Hematopoietic multipotent progenitor cell treated with erythropoietin and hydrocortisone succinate and interleukin-3 and kit ligand, for 6 days (in vitro differentiated cells): Measurements from ENCODE around the gene TTC24.
A peak's percentile ranks its signal among the peaks of the same experiment; 100 is the strongest.
"Not testable (repeated sequence)": the region's sequence is repeated elsewhere in the genome, so short reads cannot be mapped to it uniquely, and the experiment has no call there.

ENCODE experiments used
- DNase-seq: peaks from one replicate; pipeline ENCODE4 v3.0.0-alpha.2; 2015

The TTC24 gene

DNA sequence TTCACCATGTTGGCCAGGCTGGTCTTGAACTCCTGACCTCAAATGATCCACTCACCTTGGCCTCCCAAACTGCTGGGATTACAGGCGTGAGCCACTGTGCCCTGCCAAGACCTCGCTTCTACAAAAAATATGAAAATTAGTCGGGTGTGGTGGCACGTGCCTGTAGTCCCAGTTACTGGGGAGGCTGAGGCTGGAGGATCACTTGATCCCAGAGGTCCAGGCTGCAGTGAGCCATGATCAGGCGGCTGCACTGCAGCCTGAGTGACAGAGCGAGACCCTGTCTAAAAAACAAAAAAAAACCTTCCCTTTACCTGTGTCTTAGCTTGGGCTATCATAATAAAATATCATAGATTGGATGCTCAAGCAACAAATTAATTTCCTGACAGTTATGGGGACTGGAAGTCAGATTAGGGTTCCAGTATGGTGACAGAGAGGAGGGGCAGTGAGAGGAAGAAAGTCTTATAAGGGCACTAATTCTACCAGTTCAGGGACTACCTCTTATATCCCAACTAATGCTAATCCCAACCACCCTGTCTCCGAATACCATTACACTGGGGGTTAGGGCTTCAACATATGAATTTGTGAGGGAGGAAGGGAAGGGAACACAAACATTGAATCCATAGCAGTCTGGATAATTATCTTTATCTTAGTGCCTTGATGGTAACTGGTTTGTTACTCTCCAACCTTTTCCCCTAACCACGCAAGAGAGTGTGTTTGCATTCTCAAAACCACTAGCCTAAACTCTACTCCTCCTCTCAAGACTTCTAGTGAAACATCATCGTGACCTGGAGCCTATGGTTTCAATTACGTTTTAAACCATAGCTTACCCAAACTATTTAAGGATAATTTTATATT is 11.0 kb downstream of the TTC24 start:
- DNase-seq: peak; percentile 14

DNA sequence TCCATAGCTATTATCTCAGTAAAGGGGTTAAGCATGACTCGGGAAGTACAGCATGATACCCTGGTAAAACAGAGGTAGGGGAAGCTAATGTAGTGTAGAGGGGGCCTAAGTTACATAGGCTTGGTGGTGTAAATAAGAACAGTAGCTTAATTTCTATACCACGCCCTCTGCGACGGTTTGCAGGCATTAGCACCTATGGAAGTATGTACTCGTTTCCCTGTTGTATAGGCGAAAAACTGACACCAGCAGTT is 11.6 kb downstream of the TTC24 start:
- no peak for DNase-seq

DNA sequence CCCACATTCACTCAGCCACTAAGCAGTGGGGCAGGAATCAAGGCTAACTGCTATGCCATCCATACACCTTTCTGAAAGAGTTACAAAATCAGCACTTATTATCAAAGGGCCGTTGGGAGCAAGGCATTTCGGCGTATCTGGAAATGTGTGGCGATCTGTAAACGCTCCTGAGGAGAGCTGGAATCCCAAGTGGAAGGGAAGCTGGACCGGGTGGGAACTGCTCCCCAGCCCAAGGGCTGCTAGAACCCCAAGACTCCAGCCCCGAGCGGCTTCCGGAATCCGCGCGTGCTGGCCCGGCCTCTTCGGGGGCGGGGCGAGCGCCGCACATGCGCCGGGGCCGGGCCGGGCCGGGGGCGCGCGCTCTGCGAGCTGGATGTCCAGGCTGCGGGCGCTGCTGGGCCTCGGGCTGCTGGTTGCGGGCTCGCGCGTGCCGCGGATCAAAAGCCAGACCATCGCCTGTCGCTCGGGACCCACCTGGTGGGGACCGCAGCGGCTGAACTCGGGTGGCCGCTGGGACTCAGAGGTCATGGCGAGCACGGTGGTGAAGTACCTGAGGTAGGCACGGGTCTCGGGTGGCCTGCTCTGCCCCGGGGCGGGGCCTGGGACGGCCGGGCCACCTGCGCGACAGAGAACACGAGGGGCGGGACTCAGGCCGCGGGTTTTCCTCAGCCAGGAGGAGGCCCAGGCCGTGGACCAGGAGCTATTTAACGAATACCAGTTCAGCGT is 12.1 kb downstream of the TTC24 start, which contains the start of gene NAXE:
Gene NAXE (plus strand): TSS at position 345 of the 726 bp plus-strand sequence. CDS start 29 bp downstream, at position 374.
- DNase-seq: peak; percentile 84

DNA sequence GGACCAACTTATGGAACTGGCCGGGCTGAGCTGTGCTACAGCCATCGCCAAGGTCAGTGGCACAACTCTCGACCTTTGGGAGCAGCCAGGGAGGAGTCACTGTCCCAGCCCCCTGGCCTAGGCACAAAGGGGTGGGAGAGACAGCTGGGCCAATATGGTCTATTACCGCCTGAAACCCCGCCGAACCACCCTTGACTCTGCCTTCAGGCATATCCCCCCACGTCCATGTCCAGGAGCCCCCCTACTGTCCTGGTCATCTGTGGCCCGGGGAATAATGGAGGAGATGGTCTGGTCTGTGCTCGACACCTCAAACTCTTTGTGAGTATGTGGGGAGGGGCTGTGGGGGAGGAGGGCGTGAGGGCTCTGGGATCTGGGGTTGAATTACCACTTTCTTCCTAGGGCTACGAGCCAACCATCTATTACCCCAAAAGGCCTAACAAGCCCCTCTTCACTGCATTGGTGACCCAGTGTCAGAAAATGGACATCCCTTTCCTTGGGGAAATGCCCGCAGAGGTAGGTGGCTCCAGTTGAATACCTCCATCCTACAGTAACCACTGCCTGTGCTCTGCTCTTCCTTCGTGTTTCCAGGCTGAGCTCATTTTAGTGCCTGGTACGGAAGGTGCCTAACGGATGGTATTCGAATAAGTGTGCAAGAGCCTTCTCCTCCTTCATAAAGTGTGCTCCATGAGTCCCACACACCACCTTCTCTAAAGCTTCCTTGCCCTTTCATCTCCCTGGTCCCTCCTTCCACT is 12.8 kb downstream of the TTC24 start:
- peak; percentile 21 for DNase-seq

DNA sequence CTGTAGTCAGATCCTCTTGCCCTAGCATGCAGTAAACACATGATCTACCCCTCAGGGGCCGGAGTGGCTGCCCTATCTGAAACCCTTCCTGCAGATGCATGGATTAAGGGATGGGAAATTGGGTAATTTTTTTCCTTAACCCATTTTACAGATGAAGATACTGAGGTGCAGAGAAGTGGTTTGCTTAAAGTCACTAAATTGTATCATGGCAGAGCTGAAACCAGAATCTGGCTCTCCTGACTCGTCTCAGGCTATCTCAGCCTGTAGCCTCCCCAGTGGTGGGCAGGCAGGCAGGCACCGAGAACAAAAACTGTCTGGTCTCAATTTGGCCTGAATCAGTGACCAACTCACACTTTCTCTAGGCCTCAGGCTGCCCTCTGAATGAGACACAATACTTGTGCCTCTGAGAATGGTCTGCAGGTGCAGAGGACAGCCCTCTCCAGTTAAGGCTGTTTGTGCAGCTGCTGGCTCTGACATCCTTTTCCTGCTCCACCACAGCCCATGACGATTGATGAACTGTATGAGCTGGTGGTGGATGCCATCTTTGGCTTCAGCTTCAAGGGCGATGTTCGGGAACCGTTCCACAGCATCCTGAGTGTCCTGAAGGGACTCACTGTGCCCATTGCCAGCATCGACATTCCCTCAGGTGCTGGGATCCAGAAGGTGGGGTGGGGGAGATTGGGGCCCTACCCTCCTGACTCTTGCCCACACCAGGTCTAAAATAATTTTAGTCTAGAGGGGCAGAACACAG is 13.6 kb downstream of the TTC24 start:
- no peak for DNase-seq

DNA sequence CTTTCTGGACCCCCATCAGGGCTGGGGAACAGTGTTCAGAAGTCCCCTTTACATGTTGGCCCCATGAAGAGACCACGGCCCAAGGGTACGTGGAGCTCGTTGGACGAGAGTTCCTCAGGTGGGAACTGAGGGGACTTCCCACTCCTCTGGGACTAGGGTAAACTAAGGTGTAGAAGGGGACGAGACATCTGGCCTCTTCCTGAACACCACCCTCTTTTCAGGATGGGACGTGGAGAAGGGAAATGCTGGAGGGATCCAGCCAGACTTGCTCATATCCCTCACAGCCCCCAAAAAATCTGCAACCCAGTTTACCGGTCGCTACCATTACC is 14.1 kb downstream of the TTC24 start:
- no peak for DNase-seq

DNA sequence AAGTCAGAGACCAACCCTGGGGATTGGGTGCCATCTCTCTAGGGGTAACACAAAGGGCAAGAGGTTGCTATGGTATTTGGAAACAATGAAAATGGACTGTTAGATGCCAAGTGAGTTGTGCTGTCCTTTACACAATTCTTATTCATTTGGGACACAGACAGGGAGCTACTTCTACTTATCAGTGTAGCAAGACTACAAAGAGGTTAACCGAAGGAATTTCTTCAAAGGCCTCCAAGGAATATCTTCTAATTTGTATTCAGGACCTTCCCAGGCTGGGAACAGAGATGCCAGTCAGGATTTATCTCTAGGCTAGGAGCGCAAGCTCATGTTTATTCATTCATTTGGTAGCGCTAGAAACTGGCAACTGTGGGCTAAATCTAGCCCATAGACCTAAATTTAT is 14.7 kb downstream of the TTC24 start:
- no peak for DNase-seq

DNA sequence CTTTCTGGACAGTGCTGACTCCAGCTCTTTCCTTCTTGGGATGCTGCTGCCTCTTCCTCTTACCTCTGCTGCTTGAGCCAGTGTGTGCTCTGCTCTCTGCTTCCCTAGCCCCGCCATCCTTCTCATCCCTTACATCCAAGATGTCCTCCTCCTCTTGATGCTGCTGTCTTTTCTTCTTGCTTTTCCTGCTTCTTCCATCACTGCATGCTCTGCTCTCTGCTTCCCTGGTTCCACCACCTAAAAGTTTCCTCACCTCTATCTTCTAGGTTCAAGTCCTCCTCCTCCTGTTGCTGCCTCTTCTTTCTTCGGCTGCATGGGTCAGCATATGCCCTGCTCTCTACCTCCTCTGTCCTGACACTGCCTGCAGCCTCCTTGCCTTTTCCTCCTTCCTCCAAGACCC is 15.5 kb downstream of the TTC24 start:
- DNase-seq: no peak

DNA sequence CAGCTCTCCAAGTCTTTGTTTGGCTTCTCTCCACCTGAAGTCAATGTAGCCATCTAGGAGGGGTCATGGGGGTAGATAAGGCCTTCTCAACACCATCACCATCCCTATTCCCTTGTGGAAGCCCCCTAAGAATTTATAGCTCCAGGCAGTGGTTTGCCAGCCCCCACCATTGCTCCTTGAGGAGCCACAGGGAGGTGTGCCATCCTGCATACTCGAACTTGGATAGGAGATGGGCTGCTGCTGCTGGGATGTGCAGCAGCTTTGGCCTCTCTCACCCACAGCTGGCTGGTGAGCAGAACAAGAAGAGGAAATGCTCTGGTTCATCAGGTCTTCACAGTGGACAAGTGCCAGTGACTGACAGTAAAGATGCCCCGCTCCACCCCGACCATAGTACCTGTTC is 16.9 kb downstream of the TTC24 start:
- DNase-seq: no peak

DNA sequence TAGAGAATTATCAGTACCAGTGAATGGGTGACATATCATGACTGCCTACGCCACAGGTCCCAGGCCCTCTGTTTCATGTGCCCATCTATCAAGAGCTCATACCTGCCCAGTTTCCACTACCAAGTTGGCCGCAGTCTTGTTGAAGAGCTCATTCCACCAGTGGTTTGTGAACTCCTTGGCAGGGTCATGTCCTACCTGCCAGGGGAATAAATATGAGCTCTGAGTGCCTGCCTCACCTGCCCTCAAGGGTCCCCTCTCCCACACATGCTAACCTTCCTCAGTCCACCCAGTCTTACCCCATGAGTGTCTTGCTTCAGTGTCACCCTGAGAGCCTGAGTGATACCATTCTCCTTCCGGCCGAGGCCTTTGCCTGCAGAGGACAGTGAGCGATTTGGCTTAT is 18.6 kb downstream of the TTC24 start:
- DNase-seq: no peak

DNA sequence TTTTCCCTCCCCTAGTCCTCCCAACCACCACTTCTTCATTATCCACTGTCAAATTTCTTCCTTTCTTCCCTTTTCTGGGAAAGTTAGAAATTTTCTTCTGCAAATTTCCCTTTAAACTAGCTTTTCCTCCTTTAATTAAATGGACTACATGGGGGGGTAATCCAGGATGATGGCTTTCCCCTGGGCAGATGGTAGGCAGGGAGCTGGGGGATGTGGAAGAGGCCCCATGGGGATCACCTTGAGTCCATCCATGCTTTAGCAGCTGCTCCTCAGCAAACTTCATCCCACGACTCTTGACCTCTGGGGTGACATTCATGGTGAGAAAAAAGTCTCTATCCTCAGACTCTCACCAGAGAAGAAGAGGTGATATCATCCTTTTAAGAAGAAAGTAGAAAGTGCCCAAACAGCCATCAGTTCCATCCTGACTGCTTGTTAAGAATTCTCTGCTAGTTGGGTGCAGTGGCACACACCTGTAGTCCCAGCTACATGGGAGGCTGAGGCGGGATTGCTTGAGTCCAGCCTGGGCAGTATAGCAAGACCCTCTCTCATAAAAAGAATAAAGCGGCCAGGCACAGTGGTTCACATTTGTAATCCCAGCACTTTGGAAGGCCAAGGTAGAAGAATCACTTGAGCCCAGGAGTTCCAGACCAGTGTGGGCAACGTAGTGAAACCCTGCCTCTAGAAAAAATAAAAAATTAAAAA is 19.4 kb downstream of the TTC24 start:
- no peak for DNase-seq

DNA sequence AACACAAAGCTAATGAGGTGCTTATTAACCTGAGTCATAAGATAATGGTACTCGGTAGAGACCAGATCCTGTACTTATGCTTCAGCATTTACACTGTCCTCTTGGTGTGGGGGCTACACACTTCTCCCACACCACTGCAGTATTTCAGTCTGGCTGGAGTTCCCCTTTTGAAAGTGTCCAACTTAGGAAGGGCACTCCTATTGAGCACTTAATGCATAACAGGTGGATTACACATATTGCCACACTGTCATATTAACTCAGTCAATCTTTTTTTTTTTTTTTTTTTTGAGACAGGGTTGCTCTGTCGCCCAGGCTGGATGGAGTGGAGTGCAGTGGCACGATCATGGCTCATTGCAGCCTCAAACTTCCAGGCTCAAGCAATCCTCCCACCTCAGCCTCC is 20.3 kb downstream of the TTC24 start:
- DNase-seq: peak; percentile 86

DNA sequence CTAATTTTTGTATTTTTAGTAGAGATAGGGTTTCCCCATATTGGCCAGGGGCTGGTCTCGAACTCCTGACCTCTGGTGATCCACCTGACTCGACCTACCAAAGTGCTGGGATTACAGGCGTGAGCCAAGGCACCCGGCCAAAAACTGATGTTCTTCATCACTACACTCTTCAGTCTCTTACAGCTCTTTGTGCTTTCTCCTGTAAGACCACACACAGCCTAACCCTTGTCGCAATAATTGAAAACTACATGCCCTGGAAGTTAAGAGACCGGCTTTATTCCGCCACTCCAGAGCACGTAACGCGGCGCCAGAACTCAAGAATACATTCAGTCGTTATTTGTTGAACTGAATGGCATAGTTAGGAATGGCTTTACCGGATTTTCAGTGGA is 21.2 kb downstream of the TTC24 start:
- DNase-seq: no peak

DNA sequence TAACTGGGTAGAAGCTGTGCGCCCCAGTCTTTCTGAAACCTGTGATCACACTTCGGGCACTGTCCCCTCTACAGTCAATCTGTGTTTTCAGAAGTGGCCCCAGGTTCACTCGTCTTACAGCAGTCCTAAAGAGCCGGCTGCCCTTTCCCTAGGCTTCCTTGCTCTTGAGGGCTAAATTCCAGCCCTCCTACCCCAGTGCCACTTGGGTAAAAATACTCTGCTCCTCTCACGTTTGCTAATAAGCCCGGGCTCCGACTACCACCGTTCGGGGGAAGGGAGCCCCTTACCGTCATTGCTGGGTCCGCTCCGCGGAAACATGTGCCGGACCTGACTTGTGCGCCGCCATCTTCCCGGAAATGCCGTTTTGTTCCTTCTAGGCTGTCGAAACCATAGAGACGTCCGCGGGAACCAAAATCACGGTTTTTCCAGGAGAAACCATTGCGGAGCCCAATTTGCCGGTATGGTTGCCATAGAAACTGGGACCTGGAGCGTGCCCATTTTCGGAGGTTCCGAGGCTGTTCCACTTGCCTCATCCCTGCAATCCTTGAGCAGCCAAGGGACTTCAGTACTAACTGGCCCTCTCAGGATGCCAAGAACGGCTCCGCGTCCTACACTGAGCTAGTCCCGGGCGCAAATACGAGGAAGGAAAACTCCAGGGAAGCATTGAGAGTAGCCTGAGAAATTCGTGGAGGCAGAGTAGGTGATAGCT is 21.8 kb downstream of the TTC24 start, which contains the start of gene GPATCH4:
Gene GPATCH4 (minus strand): TSS at position 358 of the 709 bp plus-strand sequence.
- DNase-seq: peak; percentile 91

DNA sequence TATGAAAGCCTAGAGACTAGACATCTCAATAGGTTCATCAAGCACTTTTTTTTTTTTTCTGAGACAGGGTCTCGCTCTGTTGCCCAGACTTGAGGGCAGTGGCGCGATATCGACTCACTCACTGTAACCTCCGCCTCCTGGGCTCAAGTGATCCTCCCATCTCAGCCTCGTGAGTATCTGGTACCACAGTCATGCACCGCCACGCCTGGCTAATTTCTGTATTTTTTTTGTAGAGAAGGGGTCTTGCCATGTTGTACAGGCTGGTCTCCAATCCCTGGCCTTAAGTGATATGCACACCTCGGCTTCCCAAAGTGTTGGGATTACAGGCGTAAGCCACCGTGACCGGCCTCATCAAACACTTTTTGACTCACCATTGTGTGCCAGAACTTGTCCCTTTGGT is 22.4 kb downstream of the TTC24 start:
- DNase-seq: no peak

DNA sequence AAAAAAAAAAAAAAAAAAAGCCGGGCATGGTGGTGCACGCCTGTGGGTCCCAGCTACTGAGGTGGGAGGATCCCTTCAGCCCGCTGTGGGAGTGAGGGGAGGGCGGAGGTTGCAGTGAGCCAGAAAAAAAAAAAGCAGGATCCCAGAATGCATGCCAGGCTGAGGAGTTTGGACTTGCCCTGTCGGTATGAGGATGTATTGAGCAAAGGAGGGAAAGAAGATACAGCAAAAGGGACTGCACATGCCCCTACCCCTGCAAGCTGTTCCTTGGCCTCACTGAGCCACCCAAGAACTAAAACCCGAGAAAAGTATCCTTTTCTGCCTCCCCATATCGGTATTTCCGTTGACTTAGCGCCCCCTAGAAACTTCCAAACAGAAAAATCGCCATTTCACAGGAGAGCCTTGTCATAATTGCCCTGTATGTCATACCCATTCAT is 23.1 kb downstream of the TTC24 start:
- peak; percentile 73 for DNase-seq

DNA sequence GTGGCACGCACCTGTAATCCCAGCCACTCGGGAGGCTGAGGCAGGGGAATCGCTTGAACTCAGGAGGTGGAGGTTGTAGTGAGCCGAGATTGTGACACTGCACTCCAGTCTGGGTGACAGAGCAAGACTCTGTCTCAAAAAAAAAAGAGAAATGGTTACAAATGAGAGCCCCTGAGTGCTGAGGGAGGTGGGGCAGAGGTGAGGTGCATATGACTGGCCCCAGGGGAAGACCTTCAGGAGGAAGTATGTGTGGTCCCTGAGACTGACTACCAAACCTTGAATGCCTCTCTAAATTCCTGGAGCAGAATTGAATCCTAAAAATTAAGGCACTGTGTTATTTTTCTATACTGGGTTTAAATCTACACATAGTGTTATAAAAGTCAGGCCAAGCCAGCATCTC is 27.8 kb downstream of the TTC24 start:
- DNase-seq: not testable (repeated sequence)

DNA sequence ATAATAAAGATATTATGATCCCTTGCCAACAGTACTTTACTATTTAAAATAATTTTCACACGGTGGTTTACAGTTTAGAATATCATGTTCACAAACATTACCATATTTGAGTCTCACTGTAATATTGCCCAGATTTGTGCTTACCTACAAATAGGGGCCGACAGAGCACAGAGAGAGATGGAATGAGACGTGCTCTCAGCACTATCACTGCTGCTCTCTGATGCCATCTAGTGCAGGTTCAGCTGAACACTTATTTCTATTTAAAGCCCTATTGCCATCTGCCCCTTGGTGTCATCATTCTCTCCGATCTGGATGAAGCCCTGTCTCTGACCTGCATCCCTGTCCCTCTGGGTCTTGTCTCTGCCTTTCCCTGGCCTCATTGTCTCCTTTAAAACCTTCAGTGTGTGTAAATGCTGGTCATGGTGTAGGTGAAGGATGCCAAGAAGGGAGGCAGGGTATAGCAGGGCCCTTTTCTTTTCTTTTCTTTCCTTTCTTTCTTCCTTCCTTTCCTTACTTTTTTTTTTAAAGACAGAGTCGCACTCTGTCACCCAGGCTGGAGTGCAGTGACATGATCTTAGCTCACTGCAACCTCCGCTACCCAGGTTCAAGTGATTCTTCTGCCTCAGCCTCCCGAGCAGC is 28.6 kb downstream of the TTC24 start:
- peak; percentile 91 for DNase-seq

DNA sequence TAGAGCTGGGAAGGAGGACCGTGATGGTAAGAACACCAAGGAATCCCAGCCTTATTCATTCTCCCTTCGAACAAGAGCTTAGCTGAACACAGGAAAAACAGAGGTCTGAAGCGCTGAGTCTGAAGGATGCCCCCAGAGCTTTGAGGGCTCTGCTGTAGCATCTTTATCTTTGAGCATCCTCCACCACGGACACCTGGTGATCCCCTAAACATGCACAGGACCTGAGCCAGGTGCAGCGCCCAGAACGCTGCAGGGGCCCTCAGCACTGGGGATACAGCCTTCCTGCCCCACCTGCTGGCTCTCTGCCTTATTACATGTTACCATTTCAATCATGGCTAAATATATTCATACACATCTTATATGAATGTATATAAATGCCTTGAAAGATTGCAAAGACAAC is 29.5 kb downstream of the TTC24 start:
- peak; percentile 75 for DNase-seq

DNA sequence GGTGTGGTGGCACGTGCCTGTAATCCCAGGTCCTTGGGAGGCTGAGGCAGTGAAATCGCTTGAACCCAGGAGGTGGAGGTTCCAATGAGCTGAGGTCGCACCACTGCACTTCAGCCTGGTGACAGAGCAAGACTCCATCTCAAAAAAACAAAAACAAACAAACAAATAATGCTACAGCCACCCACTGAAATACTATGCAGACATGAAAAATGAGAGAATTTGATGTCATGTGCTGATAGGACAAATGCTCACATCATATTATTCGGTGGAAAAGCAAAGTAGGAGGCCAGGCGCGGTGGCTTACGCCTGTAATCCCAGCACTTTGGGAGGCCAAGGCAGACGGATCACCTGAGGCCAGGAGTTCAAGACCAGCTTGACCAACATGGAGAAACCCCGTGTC is 30.5 kb downstream of the TTC24 start:
- DNase-seq: not testable (repeated sequence)

DNA sequence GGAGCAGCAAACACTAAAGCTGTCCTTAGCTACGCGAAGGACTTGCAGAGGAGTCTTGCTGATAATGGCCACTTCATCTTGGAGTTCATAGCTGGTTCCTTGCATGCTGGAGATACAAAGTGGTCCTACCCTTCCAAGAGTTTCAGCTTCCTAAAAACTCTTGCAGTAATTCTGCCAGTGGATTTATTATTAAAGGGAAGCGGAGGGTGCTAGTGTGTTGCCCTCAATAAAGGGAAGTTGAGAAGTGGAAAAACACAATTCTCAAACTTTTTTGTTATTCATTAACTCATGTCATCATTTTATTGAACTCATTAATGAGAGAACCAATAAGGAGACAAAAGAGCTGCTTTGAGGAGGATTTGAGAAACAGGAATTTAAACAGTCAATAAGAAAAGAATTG is 33.1 kb downstream of the TTC24 start:
- no peak for DNase-seq
